Osteoblast (primary cell): ENCODE measurements around the gene FMOD. TPM values are rescaled to one million over a fixed set of nuclear protein-coding genes. Genes with fewer than 3 reads are reported as not detected.

Source experiments
- DNase-seq: peaks from one replicate; pipeline ENCODE4 v3.0.0; 2011; ENCODE audit warnings: low spot score, mixed read lengths; ENCODE audit not compliant: insufficient read length; ENCODE audit errors: missing footprints
- H2AFZ ChIP-seq: 2 replicates; pipeline ENCODE4 v1.6.0; 2011; ENCODE audit warnings: mild to moderate bottlenecking, low read length
- H3K27ac ChIP-seq: 2 replicates; pipeline ENCODE4 v1.5.1; 2011; ENCODE audit warnings: mild to moderate bottlenecking, low read depth, low read length, moderate library complexity
- H3K27me3 ChIP-seq: 2 replicates; pipeline ENCODE4 v1.6.0; 2012; ENCODE audit warnings: mild to moderate bottlenecking, control low read depth, inconsistent platforms, low read length, moderate library complexity; ENCODE audit not compliant: insufficient read depth
- H3K36me3 ChIP-seq: 2 replicates; pipeline ENCODE4 v1.5.1; 2011; ENCODE audit warnings: mild to moderate bottlenecking, low read length, control low read depth, moderate library complexity; ENCODE audit not compliant: insufficient read depth
- H3K4me1 ChIP-seq: 2 replicates; pipeline ENCODE4 v1.5.1; 2011; ENCODE audit warnings: mild to moderate bottlenecking, low read length, control low read depth, moderate library complexity; ENCODE audit not compliant: insufficient read depth
- H3K4me2 ChIP-seq: 2 replicates; pipeline ENCODE4 v1.6.0; 2011; ENCODE audit warnings: mild to moderate bottlenecking, low read length; ENCODE audit not compliant: insufficient read depth
- H3K4me3 ChIP-seq: fragments of 200-600 bp; sonication (generic); 3 replicates; pipeline ENCODE4 v1.5.1; 2012; ENCODE audit warnings: mild to moderate bottlenecking, low read length, inconsistent platforms; ENCODE audit not compliant: insufficient read depth
- H3K79me2 ChIP-seq: 2 replicates; pipeline ENCODE4 v1.6.0; 2012; ENCODE audit warnings: mild to moderate bottlenecking, low read length, control low read depth, inconsistent platforms; ENCODE audit not compliant: insufficient read depth
- H3K9me3 ChIP-seq: 2 replicates; pipeline ENCODE4 v1.5.1; 2011; ENCODE audit warnings: low read depth, low read length, control low read depth
- H4K20me1 ChIP-seq: 2 replicates; pipeline ENCODE4 v1.6.0; 2012; ENCODE audit warnings: mild to moderate bottlenecking, low read length, control low read depth; ENCODE audit not compliant: insufficient read depth
- CTCF ChIP-seq: IDR thresholded peaks from 2 replicates; pipeline ENCODE4 v1.5.1; 2011; ENCODE audit warnings: mild to moderate bottlenecking, low read depth, low read length, moderate library complexity; ENCODE audit errors: extremely low read depth
- total RNA-seq: library from RNA; depleted of rRNA; stranded (reverse); fragments of >200 nt; gene quantifications from 2 replicates; pipeline ENCODE4 v1.2.3, GENCODE V29; 2012

The FMOD gene
- total RNA-seq, 1 donor: 2.9 TPM

DNA sequence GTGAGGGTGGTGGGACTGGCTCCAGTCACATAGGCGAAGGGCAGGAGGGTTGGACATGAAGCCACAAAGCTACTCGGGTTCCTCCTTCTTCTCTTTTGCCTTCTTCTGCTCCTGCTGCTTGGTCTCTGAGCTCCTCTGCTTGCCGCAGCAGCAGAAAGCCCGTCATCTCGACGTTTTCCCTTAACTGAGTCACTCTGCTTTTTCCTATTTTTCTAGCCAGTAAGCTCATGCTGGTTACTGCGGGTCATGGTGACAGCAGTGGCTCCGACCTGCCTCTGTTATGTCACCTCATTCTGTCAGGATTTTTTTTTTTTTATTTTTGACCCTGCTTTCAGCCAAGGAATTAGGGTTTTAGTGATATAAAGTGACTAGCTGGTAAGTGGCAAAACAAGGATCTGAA is 2.6 kb upstream of the FMOD start:
- Histone ChIP-seq H3K36me3 (no peaks in the 10 kb centered on the region), H3K4me1 (no peaks in the 10 kb centered on the region), H2AFZ (no peak overlapping the region), H3K4me3 (no peak overlapping the region), H3K27me3 (peaks cover 34% of the 10 kb centered on the region), H3K4me2 (no peak overlapping the region), H3K9me3 (no peaks in the 10 kb centered on the region), H3K27ac (no peak overlapping the region), H3K79me2 (no peaks in the 10 kb centered on the region), H4K20me1 (no peaks in the 10 kb centered on the region)
- no peak for TF ChIP-seq CTCF
- no peak for DNase-seq

GRCh38 chr1:203349773-203350524 is 973 bp downstream of the FMOD start:
- H3K4me3 ChIP-seq: no peak overlapping the region
- H3K4me1 ChIP-seq: no peaks in the 10 kb centered on the region
- no peaks in the 10 kb centered on the region for H3K79me2 ChIP-seq
- TF ChIP-seq CTCF: no peak
- H3K36me3 ChIP-seq: no peaks in the 10 kb centered on the region
- H3K27me3 ChIP-seq: peaks cover 36% of the 10 kb centered on the region
- H3K27ac ChIP-seq: no peak overlapping the region
- no peaks in the 10 kb centered on the region for H4K20me1 ChIP-seq
- H3K9me3 ChIP-seq: no peaks in the 10 kb centered on the region
- no peak overlapping the region for H3K4me2 ChIP-seq
- no peak overlapping the region for H2AFZ ChIP-seq
- no peak for DNase-seq

DNA sequence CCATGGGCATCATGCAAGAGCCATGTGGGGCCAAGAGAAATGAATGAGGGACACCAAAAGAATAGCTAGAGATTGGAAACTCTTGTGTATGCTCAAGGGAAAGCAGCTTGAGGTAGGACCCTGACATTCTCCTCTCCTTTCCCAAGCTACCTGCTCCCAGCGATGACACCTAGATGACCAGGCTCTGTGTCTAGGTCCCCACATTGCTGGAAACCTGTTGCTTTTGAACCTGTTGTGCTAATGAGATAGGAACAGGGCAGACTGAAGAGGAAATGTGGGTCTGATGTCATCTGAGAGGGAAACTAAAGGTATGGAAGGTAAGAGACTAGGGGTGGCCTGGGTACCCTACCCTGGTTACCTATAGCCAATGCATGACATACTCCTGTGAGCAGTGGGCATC is 1.8 kb downstream of the FMOD start:
- TF ChIP-seq CTCF: no peak
- H3K79me2 ChIP-seq: no peaks in the 10 kb centered on the region
- H3K27me3 ChIP-seq: peaks cover 40% of the 10 kb centered on the region
- H3K36me3 ChIP-seq: no peaks in the 10 kb centered on the region
- DNase-seq: no peak
- H3K4me3 ChIP-seq: no peak overlapping the region
- H3K4me2 ChIP-seq: no peak overlapping the region
- no peaks in the 10 kb centered on the region for H3K4me1 ChIP-seq
- no peaks in the 10 kb centered on the region for H4K20me1 ChIP-seq
- no peak overlapping the region for H3K27ac ChIP-seq
- no peak overlapping the region for H2AFZ ChIP-seq
- H3K9me3 ChIP-seq: no peaks in the 10 kb centered on the region

DNA sequence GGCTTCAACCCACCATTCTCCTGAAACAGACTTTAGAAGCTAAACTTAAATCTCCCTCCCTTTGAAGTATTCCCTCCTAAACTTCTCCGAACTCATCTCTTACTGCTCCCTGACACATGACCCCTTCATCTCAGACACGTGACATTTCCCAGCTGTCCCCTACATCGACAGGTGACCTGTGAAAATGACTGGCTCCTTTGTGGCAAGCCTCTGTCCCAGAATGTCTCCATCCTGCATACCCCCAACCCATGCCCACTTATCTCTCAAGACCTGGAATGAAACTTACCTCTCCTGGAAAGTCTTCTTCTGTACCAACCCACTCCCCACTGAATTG is 4.2 kb downstream of the FMOD start:
- Histone ChIP-seq H3K4me3 (no peak overlapping the region), H2AFZ (no peak overlapping the region), H3K27me3 (peaks cover 56% of the 10 kb centered on the region), H3K4me1 (no peaks in the 10 kb centered on the region), H3K36me3 (no peaks in the 10 kb centered on the region), H3K4me2 (no peak overlapping the region), H4K20me1 (no peaks in the 10 kb centered on the region), H3K27ac (no peak overlapping the region), H3K9me3 (no peaks in the 10 kb centered on the region), H3K79me2 (no peaks in the 10 kb centered on the region)
- no peak for TF ChIP-seq CTCF
- DNase-seq: no peak
